SK-N-MC (cell line): ENCODE measurements around the gene ERC2.

ENCODE experiments used
- EZH2 ChIP-seq: fragments of 200-600 bp; sonication (generic); IDR thresholded peaks from one replicate; pipeline ENCODE4 v1.6.1; 2017; ENCODE audit warnings: antibody characterized with exemption
- POLR2AphosphoS5 ChIP-seq: IDR thresholded peaks from 2 replicates; pipeline ENCODE4 v1.6.1; 2012; ENCODE audit warnings: mild to moderate bottlenecking, low read depth, low read length, borderline replicate concordance

GRCh38 chr3:56025326-56025725 is 442.9 kb downstream of the ERC2 start:
- TF ChIP-seq EZH2 = no peak
- no peak for TF ChIP-seq POLR2AphosphoS5
